ENCODE data around the gene MTHFD2L.
"Not testable (repeated sequence)": the region's sequence is repeated elsewhere in the genome, so short reads cannot be mapped to it uniquely, and the experiment has no call there.

MTHFD2L gene

DNA sequence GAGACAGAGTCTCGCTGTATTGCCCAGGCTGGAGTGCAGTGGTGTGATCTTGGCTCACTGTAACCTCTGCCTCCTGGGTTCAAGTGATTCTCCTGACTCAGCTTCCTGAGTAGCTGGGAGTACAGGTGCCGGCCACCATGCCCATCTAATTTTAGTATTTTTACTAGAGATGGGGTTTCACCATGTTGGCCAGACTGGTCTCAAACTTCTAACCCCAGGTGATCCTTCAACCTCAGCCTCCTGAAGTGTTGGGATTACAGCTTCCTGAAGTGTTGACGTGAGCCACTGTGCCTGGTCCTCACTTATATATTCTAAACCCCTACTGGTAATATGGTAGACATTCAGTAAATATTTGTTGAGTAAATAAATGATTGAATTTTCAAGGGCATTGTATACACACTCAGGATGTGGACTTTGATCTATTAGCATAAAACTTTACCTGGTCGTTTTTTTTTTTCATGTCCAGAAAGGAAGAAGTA, 33.0 kb downstream of the MTHFD2L start:
- DNase-seq: no peak

DNA sequence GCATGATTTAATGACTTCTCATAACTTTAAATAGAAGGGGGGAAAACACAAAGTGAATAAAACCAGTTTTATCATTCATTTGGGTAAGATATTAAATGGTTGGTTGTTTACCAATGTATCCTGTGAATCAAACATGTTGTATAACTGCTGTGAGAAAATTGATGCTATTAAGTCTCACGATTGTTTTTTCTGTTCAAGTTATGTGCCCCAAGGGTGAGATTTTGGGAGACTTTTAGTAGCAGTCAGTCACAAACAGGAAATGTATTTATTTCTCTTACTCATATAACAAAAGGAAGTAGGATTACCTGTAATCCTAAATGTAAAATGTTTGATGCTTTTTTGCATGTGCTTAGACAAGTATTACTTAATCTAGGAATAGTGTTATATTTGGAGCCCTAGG, 39.2 kb downstream of the MTHFD2L start:
- DNase-seq: no peak

GRCh38 chr4:74202062-74202586, 44.2 kb downstream of the MTHFD2L start:
- no peak for DNase-seq

GRCh38 chr4:74203467-74203866, 45.5 kb downstream of the MTHFD2L start:
- no peak for DNase-seq

GRCh38 chr4:74205046-74205445, 47.1 kb downstream of the MTHFD2L start:
- no peak for DNase-seq

GRCh38 chr4:74205559-74205958, 47.6 kb downstream of the MTHFD2L start:
- DNase-seq: no peak

GRCh38 chr4:74206088-74206825, 48.3 kb downstream of the MTHFD2L start:
- DNase-seq: no peak

DNA sequence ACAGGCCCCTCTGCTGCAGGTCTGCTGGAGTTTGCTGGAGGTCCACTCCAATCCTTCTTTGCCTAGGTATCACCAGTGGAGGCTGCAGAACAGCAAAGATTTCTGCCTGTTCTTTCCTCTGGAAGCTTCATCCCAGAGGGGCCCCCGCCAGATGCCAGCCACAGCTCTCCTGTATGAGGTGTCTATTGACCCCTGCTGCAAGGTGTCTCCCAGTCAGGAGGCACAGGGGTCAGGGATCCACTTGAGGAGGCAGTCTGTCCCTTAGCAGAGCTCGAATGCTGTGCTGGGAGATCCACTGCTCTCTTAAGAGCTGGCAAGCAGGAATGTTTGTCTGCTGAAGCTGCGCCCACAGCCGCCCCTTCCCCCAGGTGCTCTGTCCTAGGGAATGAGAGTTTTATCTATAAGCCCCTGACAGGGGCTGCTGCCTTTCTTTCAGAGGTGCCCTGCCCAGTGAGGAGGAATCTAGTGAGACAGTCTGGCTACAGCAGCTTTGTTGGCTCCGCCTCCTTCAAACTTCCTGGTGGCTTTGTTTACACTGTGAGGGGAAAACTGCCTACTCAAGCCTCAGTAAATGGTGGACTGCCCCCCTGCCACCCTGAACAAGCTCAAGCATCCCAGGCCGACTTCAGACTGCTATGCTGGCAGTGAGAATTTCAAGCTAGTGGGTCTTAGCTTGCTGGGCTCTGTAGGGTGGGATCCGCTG, 56.7 kb downstream of the MTHFD2L start:
- DNase-seq: not testable (repeated sequence)

DNA sequence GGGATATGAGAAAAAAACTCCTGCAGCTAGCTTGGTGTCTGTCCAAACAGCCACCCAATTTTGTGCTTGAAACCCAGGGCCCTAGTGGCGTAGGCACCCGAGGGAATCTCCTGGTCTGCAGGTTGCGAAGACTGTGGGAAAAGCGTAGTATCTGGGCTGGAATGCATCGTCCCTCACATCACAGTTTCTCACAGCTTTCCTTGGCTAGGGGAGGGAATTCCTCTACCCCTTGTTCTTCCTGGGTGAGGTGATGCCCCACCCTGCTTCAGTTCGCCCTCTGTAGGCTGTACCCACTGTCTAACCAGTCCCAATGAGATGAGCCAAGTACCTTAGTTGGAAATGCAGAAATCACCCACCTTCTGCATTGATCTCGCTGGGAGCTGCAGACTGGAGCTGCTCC, 57.3 kb downstream of the MTHFD2L start:
- not testable (repeated sequence) for DNase-seq

- no peak for DNase-seq
Measured at GRCh38 chr4:74217365-74217764, 59.4 kb downstream of the MTHFD2L start.

DNA sequence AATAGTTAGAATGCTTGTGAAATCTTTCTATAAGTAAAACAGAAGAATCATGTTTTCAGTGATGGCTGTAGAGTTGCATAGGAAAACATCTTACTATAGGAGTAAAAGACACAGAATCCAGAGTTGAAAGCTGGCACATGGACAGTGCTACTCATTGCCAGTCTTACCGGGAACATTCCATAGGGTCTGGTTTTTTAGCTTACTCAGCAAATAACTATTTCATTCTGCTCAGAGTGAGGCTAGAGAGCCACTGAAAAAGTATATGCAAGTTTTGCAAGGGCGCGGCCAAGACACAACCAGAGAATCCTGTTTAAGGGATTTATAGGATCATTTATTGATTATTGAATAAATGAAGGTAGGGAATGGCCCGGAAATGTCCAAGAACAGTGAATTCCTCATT, 60.3 kb downstream of the MTHFD2L start:
- no peak for DNase-seq

DNA sequence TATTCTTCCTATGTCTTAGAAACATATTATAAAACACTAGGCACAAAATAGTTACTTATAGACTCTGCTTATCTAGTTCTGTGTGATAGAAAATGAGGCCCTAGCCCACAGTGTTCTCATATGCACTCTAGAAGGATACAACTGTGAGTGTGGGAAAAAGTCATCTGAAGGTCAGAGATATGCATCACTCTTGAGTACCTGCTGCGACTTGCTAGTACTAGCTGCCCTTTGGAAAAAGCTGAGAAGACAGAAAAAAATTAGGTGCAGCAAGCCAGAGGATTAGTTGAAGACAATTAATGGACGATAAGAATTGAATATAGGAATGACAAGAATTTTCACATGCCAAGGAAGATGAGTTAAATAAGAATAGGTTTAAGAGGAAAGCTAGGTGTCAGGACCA, 61.3 kb downstream of the MTHFD2L start:
- no peak for DNase-seq

GRCh38 chr4:74223098-74223497, 65.2 kb downstream of the MTHFD2L start:
- no peak for DNase-seq

DNA sequence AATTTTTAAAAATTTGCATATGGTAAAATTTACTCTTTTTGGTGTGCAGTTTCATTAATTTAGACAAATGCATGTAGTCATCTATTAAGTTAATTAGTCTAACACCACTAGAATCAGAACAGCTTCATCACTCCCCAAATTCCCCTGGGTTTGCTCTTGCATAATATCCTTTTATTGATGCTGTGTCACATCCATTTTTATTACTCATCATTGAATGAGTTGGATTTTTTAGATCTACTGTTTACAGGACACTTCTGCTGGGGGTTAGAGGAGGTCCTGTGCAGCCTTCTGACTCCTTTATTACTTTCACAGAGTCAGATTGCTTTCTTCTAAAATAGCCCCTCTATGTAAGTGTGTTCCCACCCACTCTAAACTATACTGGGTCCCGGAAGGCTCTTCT, 65.9 kb downstream of the MTHFD2L start:
- no peak for DNase-seq

DNA sequence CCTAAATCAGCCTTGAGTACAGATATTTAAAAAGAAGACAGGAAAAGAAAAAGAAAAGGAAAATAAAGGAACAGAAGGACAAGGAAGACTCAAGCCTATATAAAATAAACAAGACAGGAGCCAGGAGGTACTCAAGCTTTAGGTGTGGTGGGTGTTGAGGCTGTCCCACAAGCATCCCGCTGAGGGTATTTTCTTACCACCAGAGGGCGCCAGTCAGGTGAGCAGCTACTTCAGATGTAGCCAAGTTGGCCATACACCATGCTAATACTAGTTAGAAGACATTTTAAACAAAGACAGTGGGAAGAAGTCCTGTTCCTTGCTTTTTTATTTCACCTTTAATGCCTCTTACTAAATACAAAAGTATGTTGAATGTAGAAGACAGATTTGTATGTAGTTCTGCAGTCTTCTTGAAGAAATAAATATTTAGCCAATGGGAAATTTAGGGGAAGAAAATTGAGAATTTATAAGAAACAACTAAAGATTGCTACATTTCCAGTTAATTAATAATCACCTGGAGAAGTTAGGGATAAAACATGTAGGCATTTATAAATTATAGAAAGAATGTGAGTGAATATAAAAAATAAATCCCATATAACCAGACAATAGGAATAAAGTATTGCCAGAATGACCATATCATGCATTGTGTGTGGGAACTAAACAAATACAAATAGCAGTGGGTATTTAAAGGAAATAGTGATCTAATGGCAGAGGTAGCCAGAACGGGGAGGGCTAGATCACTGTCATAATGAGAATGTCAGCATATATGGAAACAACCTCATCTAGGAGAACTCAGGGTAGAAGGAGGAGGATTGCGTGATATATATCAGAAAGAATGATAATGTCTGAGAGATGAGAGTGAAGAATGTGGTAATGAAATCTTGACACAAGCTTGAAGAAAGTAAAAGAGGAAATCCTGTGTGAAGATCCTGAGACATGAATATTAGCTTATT, 71.0 kb downstream of the MTHFD2L start:
- DNase-seq: peak; percentile 71

DNA sequence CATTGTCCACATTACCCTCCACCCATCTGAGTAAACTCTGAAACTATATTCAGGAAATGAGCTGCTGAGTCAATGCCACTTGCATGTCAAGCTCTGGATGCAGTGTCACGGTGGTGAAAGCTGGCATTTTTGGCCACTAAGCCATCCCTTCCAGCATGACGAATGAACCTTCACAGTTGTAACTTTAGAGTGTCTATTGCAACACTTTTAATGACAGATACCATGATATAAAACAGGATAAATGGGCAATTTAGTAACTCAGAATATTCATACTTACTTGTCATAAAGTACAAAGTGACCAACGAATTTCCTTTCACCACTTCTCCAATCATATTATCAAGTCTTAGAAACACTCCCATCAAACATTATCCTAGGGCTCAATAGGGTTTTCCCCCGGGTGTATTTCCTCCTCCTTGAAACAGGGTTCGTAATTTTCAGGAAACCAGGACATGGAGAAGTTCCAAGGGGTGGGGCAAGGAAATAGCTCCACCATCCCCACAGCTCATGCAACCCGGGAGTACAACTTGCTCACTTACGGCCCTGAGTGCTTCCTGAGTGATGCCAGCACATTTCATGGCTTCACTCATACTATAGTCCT, 73.1 kb downstream of the MTHFD2L start:
- no peak for DNase-seq

DNA sequence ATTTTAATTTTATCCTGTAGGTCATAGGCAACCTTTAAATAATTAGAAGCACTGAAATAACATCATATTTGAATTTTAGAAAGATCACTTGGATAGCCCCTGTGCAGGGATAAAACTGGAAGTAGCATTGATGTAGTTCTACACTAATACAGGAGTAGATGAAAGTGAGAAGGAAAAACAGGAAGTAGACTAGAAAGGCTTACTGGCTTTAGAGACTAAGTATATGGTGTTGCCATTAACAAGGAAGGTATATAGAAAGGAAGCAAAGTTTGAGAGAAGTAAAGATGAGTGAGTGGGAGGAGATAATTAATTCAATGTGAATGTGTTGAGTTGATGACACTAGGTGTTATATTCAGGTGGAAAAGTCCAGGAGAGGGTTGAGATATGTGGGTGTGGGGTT, 77.2 kb downstream of the MTHFD2L start:
- DNase-seq: no peak

DNA sequence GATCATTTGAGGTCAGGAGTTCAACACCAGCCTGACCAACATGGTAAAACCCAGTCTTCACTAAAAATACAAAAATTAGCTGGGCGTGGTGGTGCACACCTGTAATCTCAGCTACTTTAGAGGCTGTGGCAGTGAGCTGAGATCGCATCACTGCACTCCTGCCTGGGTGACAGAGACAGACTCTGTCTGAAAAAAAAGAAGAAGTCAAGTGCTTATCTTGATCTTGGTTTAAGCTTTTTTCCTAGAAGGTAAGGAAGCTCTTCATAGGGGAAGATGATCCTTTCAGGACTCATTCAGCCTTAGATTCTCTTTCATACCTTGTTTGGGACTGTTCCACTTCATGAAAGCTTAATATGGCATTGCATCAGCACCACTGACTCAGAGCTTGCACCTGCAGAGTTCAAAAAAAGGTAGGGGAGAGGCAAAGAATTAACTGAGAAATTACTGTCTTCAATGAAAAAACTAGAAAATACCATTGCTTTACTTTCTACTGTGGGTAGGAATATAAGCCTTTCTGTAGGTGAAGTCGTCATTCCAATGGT, 79.6 kb downstream of the MTHFD2L start:
- no peak for DNase-seq

GRCh38 chr4:74244049-74244448, 86.1 kb downstream of the MTHFD2L start:
- DNase-seq: no peak

DNA sequence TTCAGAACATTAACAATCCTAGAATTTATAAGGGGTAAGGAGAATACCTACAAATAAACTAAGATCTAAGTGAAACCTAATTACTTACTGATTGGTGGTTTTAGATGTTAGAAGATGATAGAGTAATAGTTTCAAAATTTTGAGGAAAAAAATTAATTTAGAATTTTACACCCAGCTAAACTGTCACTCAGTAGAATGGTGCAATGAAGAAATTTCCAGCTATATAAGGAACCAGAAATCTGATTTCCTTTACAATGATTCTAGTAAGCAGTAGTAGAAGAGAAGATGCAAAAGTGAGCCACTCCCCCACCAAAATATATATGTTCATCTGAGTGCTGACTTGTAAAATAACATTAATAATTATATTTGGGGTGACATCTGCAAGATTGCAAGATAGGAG, 95.0 kb downstream of the MTHFD2L start:
- DNase-seq: no peak

DNA sequence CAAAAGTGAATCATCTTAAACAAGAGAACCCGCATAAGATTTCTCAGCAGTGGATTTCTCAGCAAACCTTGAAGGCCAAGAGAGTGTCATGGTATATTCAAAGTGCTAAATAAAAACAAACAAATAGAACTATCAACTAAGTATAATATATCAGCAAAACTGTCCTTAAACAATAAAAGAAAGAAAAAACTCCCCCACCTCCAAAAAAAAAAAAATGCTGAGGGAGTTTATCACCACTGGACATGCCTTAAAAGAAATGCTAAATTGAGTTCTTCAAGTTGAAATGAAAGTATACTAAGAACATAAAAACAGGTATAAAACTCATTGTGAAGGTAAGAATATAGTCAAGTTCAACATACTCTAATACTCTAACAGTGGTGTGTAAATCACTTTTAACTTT, 96.5 kb downstream of the MTHFD2L start:
- DNase-seq: no peak

DNA sequence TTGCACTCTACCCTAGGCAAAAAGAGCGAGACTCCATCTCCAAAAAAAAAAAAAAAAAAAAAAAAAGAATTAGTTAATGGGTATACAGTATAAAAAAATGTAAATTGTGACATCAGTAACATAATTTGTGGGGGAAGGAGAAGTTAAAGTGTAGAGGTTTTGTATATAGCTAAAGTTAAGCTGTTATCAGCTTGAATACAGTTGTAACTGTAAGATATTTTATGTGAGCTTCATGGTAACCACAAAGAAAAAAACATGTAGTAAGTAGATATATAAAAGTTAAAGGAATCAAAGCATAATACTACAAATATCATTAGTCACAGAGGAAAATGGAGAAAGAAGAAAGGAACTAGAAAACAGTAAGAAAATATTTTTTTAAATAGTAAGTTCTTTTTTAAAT, 97.2 kb downstream of the MTHFD2L start:
- DNase-seq: no peak
